ENCODE data around the gene MEX3D.

- TF ChIP-seq CTCF (IDR thresholded peaks at IDR 0.05) (no peak), POLR2A (IDR thresholded peaks at IDR 0.05) (no peak)
Observed at GRCh38 chr19:1511318-1512317, 56.5 kb downstream of the MEX3D start.
